Suppressor macrophage treated with lipopolysaccharide for 1 hour (primary cell): ENCODE data around the gene PHF21B.
"Not testable (repeated sequence)": the region's sequence is repeated elsewhere in the genome, so short reads cannot be mapped to it uniquely, and the experiment has no call there.

Experiments used
- DNase-seq, 3 donors: peaks; one replicate each; pipeline ENCODE4 v3.0.0-alpha.2; 2020 to 2022

The PHF21B gene

DNA sequence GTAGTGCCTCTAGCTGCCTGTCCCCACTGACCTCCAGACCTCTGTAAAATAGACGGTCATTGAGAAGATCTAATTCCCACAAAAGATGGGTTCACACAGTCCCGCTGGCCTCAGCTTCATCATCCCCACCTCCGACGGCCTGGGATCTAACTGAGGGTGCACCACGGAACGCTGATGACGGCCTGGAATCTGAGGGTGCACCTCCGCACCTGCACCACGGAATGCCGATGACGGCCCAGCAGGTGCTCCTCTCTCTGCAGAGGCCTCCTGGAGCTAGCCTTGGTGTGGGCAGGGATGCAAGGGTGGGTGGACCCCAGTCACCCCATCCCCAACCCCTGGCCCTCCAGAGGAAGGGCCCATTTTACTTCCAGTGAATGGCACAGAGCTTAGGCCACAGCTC lies 77.3 kb downstream of the PHF21B start:
- no peak for DNase-seq

DNA sequence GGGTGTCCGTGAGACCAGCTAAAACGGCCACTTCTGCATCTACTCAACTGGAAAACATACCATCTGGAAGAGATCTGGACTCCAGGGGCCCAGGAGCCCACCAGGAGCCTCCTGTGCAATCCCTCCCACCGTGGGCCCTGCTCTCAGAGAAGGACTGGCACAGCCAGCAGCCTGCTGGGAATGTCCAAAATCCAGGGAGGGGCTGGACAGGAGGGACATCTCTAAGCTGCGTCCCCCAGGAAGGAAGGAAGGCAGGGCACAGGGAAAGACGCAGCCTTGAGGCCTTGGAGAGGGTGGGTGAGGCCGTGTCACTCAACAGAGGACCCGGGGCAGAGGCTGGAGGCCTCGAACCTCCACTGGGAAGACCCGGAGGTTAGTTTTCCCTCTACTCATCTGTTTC lies 78.0 kb downstream of the PHF21B start:
- DNase-seq = no peak

DNA sequence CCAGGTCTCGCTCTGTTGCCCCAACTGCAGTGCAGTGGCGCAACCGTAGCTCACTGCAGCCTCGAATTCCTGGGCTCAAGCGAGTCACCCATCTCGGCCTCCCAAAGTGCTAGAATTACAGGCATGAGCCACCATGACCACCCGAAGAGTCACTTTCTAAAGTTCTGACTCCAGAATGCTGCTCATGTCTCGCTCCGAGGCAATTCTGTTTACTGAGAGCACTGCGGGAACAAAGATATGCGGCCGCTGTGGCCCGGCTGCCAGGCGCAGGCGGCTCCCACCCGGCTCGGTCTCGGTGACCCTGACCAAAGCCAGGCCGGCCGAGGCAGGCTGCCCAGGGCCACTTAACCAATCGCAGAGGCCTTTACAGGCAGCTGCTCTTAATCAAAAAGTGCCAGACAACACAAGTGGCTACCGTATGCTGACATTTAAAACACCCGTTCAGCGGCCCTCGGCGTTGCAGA lies 78.7 kb downstream of the PHF21B start:
- no peak for DNase-seq

DNA sequence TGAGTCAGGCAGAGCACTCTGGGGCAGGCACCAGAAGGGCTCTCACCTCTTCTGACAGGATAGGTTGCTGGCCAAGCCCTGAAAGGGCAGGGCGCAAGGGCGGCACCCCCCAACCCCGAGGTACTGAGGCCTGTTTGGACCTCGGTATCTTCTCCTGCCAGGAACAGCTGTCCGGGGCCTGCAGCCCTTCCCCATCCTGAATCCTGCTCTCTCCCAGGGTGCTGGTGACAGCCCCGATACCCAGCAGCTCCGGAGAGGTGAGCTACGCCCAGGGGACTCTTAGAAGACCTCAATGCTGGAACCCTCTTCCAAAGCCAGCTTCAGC lies 79.1 kb downstream of the PHF21B start:
- no peak for DNase-seq

DNA sequence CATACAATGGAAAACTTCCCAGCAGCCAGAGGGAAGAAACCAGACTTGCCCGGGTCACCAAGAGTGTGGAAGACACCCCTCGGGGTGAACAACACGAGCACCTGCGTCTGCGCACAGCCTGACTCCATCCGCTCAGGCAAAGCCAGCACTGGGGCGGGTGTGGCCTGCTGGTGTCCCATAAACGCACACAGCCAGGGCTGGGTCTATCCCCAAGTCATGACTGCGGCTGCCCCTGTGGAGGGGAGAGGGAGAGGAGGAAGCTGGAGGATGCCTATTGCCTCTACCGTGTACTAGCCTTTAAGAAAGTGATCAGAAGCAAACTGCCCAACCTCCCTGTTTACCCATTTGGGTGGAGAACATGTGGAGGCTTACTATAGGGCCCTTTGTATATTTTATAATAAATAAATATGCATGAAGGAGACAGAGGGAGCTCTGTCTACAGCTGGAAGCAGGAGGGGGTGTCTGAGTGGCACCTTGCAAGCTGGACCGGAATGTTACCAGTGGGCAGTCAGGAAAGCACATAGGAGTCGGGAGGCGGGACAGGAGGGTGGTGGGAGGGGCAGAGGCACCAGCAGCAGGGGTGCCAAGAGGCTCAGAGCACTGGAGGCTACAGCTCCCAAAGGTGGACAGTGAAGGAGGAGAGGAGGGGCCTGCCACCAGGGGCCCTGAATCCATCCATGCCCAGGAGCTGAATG lies 79.6 kb downstream of the PHF21B start:
- no peak for DNase-seq

DNA sequence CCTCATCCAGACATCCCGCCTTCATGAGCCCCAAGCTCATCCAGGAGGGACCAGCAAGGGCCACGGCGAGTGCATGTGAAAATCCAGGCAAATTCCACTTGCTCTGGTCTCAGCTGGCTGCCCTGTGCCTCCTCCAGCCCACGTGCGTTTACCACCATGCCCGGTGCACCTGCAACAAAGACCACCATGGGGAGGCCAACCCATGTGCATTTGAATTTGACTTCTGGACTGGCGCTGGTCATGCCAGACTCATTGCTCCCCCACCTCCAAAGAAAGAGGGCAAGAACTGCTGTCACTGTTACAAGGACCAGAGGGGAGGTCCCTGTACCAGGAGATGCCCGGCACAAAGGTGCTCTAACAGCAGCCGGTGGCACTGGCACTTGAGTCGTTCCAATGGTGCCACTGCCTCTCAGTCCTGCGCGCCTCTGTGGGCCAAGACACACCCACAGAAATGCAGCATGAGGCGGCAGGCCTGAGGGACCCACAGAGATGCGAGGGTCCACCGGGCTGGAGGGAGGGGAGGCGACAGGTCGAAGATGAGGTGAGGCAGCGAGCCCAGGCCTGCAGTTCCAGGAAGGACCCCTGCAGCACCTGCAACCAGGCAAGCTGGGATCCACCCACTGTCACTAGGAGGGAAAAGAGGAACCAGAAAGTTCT lies 80.3 kb downstream of the PHF21B start:
- DNase-seq = no peak

DNA sequence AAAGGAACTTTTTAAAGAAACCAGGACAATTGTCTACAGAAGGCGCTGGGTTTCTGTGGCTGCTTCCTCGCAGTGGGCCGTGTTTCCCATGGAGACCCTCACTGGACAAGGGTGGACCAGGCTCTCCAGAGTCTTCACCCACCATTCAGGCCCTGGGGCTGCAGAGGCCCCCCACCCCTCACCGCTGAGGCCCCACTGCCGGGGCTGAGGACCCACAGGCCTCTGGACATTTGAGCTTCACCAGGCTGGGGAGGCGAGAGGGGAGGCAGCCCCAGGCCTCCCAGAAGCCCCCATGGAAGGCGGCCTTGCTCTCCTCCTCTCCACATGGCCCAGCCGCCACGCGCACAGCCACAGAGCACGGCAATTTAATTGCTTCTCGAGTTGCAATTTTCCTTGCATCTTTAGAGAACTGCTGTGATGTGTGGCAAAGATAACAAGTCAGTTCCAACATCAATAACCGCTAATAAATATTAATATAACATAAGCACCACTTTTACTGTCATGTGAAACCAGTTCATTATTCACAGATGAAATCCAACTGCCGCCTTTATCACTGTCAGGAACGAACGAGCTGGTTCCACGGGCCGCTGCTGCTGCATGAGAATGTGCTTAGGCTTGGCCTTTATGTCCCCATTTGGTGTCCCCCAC lies 81.0 kb downstream of the PHF21B start:
- no peak for DNase-seq

DNA sequence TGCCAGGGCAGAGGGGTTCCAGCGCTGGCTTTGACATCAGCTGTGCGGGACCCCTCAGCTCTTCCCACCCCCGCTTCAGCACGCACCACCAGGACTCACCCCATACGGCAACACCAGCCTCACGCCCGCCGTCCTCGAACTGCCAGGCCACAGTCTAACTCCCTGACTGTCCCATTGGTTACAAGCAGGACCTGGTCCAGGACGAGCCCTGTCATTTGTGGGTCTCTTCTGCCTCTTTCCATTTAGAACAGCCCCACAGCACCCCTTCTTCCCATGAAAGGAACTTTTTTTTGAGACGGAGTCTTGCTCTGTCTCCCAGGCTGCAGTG lies 81.7 kb downstream of the PHF21B start:
- DNase-seq = no peak

DNA sequence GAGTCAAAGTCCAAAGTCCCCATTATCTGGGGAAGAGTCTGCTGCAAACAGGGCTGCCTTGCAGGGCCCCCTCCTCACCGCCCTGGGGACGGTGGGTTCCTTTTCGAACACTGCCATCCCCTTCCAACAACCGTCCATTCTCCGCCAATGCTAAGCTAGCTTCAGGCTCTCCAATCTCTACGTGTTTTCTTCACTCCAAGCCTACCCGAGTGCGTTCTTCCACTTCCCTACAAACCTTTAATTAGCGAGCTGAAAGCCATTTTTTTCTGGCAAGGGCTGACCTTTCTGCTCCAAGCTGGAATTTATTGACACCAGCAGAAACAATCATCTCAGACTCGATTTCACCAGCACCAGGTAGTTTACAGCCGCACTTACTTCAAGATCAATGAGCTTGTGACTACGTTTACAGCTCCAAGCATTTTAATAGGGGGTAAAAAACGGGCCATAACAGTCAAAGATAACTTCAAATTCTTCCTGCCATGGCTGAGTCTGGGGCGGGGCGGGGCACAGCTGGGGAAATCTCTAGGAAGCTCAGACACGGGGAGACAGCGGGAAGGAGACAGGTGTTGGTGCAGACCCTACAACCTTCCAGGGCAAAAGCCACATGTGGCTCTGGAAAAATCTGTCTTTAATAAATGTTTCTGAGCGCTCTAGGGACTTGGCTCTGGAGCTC lies 82.2 kb downstream of the PHF21B start:
- no peak for DNase-seq

DNA sequence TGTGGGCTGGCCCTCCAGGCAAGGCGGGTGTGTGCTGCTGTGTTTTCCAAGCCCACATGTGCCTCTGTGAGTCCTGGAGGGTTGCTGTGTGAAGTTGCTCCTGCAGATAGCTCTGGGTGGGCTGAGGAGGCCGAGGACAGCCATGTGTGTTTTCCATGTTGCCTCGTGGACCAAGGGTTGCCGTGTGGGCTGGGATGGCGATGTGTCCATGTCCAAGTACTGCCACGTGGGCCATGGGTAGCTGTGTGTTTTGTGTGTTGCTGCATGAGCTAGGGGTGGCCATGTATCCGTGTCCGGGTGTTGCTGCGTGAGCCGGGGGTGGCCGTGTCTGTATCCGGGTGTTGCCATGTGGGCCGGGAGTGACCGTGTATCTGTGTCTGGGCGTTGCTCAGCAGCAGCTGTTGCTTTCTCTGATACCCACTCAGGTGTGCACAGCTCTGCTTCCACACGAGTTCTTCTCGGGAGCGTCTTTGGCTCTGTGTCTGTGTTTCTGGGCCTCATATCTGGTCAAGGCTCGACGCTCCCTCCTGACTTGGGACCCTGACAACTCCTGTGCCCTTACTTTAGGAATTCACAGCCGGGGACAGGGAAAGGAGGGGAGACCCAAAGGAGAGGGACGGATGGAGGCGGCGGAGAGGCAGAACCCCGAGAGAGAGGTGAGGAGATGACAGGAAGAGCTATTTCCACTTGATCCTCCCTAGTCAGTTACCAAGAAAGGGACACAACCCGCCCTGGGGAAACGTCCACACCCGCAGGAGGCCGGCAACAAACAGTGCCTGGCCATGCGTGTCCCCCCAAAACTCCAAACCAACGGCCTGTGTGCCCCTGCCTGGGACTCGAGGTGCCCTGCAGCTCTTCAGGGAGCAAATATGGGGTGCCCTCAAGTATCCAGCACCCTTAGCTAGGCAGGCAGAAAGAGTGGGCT lies 83.1 kb downstream of the PHF21B start:
- no peak for DNase-seq

DNA sequence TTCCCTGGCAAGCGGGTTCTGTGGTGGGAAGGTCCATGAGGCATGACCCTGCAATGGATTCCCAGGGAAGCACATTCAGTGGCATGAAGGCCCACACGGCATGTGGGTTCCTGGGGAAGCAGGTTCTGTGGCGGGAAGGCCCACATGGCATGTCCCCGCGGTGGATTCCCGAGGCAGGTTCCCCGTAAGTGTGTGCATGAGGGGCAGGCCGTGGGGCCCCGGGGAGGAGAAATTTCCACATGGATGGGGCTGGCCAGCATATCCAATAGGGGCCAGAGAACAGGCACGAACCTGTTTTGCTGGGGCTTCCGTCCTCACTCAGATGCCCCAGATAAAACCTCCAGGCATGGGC lies 83.7 kb downstream of the PHF21B start:
- DNase-seq = no peak

DNA sequence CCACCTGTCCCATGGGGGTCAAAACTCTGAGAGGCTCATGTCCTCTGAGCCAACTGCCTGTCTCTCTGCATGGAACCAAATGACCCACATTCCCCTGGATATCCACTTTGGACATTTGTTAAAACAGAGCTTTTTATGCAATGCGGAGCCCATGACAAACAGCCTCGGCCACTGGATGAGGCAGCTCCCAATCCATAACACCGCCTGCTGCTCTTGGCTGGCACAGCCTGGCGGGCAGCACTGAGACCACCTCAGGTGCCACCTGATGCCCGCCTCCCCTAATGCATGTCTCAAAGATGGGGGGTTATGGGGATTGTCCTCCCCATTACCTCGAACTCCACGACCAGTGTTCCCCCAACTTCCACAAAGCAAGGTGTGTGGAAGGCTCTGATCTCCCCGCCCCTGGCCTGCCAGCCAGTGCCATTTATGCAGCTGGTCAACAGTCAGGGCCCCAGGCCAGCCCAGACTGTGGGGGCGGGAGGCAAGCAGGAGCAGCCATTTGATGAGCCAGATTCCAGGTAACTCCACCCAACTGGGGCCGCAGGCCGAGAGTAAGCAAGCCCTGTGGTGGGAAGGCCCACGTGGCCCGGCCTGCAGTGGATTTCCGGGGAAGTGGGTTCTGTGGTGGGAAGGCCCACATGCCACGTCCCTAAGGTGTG lies 84.2 kb downstream of the PHF21B start:
- no peak for DNase-seq

DNA sequence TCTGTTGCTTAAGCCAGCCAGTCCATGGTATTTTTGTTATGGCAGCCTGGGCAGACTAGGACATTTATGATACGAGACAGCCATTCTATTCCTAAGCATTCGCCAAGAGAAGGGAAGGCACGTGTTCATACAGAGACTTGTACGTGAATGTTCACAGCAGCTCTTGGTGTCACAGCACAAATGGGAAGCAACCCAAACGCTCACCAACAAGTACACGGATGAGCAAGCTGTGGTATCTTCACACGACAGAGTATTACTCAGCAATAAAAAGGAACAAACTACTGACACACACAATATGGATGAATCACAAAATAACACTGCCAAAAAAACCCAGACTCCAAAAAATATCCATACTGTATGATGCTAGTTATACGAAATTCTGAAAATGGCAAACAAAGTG lies 85.1 kb downstream of the PHF21B start:
- no peak for DNase-seq

DNA sequence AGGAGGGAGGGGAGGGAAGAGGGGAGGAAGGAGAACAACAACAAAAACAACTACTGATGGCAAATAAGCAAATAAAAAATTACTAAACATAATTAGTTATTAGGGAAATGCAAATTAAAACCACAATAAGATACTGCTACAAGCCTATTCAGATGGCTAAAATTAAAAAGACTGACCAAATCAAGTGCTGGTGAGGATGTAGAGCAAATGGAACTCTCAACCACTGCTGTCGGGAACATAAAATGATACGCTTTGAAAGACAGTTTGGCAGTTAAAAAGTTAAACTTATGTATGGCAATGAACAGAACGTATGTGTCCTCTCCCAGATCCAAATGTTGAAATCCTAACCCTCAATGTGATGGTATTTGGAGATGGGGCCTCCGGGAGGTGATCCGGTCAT lies 85.7 kb downstream of the PHF21B start:
- DNase-seq = no peak

DNA sequence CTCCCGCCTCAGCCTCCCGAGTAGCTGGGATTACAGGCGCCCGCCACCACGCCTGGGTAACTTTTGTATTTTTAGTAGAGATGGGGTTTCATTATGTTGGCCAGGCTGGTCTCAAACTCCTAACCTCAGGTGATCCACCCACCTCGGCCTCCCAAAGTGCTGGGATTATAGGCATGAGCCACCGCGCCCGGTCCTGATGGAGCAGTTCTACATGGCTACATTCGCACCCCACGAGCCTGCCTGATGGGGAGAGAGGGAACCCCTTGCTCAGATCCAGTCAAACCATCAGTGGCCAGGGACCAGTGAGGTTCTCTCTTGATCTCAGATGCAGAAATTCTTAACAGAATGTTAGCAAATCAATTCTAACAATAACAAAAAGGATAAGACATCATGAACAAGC lies 88.0 kb downstream of the PHF21B start:
- not testable (repeated sequence) for DNase-seq

DNA sequence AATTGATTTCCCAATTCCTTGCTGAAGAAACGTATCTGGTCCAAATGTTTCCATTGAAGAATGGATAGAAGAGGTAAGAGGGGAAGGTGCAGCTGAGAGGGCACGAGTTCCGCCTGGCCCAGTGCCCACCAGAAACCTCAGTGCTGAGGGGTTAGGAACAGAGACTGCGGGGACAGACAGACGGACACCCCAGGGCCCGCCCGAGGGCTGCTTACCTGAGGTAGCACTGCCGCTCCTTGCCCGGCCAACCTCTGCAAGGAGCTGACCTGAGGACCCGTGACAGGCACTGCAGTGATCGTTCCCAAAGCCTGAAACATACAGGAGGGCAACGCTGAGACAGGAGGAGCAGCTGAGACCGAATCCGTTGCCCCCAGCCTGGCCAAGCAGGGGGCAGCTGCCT lies 89.6 kb downstream of the PHF21B start:
- DNase-seq = no peak

DNA sequence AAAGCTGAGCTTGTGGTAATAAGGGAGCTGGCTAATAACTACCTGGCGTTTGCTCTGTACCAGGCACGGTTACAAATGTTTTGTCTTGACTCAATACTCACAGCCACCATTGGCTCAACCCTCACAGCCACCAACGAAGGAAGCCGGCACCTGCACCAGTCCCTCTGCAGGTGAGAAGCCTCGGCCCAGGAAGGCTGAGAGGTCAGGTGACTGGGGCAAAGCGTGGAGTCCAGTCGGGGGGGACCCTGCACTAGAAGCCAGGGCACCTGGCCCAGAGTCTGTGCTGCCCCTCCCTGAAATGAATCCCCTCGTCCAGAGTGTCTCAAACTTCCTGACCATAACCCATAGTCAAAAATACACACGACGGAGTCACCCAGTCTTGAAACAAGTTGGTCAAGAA lies 90.1 kb downstream of the PHF21B start:
- DNase-seq = no peak

DNA sequence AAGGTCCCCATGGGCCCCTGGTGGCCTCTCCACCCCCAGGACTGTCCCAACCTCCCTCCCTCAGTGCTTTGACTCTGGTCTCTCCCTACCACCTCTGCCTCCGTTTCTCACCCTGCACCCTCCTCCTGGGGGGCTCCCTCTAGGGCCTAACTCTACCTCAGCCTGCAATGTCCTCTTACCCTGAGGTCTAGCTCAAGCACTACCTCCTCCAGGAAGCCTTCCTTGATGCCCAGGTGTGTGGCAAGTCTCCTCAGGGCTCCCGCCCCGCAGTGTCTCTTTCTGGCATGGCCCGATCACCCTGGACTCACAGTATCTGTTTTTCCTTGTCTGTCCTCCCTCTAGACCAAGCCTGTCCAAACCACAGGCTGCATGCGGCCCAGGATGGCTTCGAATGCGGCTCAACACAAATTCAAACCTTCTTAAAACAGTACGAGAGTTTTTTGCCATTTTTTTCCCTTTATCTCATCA lies 90.8 kb downstream of the PHF21B start:
- no peak for DNase-seq

DNA sequence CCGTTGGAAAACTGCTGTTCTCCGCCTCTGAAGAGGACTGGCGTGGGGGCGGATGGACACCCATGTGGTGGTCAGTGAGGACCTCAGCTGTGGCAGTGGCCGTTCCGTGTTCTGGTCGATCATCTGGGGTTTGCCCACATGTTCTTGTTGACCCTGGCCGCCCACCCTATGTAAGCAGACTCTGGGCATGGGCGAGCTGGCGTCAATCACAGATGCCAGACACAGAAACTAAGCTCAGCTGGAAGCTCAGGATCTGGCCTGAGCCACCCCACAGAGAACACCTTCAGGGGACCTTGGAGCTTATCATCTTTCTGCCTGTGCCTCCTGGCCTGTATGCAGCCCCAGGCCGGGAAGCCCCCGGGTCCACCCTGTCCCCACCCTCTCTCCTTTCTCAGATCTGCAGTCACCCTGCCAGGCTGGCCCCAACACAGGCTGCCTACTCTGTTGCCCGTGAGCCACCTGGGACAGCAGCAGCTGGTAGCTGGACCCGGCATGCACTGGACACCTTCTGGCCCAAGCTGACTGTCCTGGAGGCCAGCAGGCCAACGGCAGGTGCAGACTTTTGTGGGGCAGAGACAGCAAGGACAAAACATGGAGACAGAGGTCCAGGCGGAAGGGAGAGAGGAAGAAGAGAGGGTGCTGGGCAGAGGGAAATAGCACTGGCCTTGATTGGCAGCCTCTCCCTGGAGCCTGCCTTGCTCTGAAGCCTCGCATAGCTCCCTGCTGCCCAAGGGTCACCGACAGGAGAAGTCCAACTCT lies 91.5 kb downstream of the PHF21B start:
- no peak for DNase-seq

DNA sequence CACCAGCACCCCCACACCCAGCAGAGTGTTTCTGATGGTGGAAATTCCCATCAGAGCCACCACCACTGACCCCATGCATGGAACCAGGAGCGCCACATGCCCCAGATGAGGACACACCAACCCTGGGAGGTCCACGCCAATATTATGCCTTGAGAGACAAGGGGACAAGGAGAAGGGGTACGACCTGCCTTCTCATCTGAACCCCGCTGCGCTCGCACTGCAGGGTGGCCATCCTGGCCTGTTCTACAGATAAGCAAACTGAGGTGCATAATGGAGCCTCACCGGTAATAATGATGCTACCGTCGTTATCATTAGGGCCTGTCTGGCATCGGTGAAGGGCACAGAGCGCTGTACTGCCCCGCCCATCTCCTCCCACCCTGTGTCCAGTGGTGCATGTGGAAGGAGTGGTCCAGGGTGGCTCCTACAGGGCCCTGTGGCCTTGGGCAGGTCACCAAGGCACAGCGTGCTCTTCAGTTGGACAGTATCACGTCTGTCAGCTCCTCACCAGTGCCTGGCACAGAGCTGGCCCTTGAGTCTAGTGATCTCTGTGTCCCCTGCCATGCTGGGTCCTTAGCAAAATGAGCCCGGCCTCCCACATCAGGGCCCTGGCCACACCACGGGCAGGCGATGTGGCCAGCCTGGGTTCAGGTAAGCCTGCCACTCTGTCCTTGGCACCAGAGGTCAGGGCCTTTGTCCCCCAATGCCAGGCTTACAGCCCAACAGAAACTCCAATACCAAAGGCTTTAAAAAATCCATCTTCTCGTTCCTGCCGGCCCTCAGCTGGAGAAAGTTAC lies 92.2 kb downstream of the PHF21B start:
- no peak for DNase-seq
